ENCODE measurements around the gene ADAM21.
"Not testable (repeated sequence)": the region's sequence is repeated elsewhere in the genome, so short reads cannot be mapped to it uniquely, and the experiment has no call there.

ADAM21 gene

DNA sequence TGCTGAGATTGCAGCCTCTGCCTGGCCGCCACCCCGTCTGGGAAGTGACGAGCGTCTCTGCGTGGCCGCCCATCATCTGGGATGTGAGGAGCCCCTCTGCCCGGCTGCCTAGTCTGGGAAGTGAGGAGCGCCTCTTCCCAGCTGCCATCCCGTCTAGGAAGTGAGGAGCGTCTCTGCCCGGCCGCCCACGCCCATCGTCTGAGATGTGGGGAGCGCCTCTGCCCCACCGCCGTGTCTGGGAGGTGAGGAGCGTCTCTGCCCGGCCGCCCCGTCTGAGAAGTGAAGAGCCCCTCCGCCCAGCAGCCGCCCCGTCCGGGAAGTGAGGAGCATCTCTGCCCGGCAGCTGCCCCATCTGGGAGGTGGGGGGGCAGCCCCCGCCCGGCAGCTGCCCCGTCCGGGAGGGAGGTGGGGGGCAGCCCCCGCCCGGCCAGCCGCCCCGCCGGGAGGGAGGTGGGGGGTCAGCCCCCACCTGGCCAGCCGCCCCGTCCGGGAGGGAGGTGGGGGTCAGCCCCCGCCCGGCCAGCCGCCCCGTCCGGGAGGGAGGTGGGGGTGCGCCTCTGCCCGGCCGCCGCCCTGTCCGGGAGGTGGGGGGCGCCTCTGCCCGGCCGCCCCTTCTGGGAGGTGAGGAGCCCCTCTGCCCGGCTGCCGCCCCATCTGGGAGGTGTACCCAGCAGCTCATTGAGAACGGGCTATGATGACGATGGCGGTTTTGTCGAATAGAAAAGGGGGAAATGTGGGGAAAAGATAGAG lies 25.6 kb downstream of the ADAM21 start:
- DNase-seq, result not testable (repeated sequence)

DNA sequence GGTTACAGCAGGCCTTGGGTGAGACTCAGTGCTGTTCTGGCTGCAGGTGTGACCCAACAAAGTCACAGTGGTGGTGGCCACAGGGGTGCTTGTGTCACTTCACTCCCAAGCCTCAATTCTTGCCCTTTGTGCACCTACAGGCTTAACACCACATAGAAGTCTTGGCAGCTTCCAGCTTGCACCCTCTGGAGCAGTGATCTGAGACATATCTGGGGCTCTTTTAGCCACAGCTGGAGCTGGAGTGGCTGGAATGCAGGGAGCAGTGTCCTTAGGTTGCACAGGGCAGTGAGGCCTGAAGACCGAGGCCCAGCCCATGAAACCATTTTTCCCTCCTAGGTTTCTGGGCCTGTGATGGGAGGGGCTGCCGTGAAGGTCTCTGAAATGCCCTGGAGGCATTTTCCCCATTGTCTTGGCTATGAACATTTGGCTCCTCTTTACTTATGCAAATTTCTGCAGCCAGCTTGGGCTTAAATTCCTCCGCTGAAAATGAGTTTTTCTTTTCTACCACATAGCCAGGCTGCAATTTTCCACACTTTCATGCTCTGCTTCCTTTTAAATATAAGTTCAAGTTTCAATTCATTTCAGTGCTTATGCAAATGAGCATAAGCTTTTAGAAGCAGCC lies 37.7 kb downstream of the ADAM21 start:
- no peak for DNase-seq

DNA sequence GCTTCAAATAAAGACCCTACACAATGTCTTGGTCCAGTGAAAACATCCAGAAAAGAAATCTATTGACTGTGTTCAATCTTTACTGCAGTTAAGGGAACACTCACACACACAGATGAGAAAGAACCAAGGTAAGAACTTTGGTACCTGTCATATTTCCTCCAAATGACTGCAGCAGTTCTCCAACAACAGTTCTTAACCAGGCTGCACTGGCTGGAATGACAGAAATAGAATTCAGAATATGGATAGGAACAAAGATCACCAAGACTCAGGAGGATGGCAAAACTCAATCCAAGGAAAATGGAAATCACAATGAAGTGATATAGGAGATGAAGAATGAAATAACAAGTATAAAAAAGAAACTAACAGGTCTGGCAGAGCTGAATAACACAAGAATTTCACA lies 46.2 kb downstream of the ADAM21 start:
- DNase-seq, result no peak
